Mesenchymal stem cell (in vitro differentiated cells and primary cell): ENCODE data around the gene ZNF564.

Experiments used
- DNase-seq: peaks from one replicate; pipeline ENCODE4 v3.0.0-alpha.2; 2013
- H2AFZ ChIP-seq: one replicate; pipeline ENCODE4 v1.6.1; 2013; ENCODE audit warnings: low read depth, mild to moderate bottlenecking, control low read depth, inconsistent platforms, low read length, moderate library complexity
- H2AK5ac ChIP-seq: 2 replicates; pipeline ENCODE4 v1.6.1; 2013; ENCODE audit warnings: low read length, moderate library complexity, mild to moderate bottlenecking, inconsistent platforms; ENCODE audit not compliant: severe bottlenecking
- H2BK120ac ChIP-seq: one replicate; pipeline ENCODE4 v1.6.1; 2013; ENCODE audit warnings: low read depth, mild to moderate bottlenecking, inconsistent platforms, low read length, moderate library complexity
- H2BK12ac ChIP-seq, 2 experiments: one replicate each; pipeline ENCODE4 v1.6.1; 2013; ENCODE audit warnings: inconsistent platforms in 2 of 2, low read length in 2 of 2, mild to moderate bottlenecking in 2 of 2, moderate library complexity in 2 of 2, control low read depth in 1 of 2
- H2BK15ac ChIP-seq: one replicate; pipeline ENCODE4 v1.6.1; 2013; ENCODE audit warnings: mild to moderate bottlenecking, low read depth, inconsistent platforms; ENCODE audit not compliant: poor library complexity, severe bottlenecking
- H2BK5ac ChIP-seq: 2 replicates; pipeline ENCODE4 v1.6.1; 2013; ENCODE audit warnings: low read depth, mild to moderate bottlenecking, low read length, control low read depth, inconsistent platforms; ENCODE audit not compliant: poor library complexity, severe bottlenecking
- H3K14ac ChIP-seq, 2 experiments: one replicate each; pipeline ENCODE4 v1.6.1; 2013; ENCODE audit warnings: inconsistent platforms in 2 of 2, low read length in 2 of 2, control low read depth in 1 of 2, mild to moderate bottlenecking in 1 of 2, moderate library complexity in 1 of 2
- H3K18ac ChIP-seq, 2 experiments: one replicate each; pipeline ENCODE4 v1.6.1; 2013; ENCODE audit warnings: inconsistent platforms in 2 of 2, low read length in 2 of 2, control low read depth in 1 of 2, low read depth in 1 of 2, mild to moderate bottlenecking in 1 of 2
- H3K23ac ChIP-seq, 2 experiments: one replicate each; pipeline ENCODE4 v1.6.1; 2013; ENCODE audit warnings: inconsistent platforms in 2 of 2, low read length in 2 of 2, mild to moderate bottlenecking in 2 of 2, moderate library complexity in 2 of 2, control low read depth in 1 of 2
- H3K27ac ChIP-seq: 2 replicates; pipeline ENCODE4 v1.5.1; 2013; ENCODE audit warnings: mild to moderate bottlenecking, moderate library complexity, low read length, control low read depth, inconsistent platforms; ENCODE audit not compliant: poor library complexity, severe bottlenecking
- H3K27me3 ChIP-seq, 2 experiments: 2 replicates each; pipeline versions ENCODE4 v1.6.1 to v1.7.0; 2013; ENCODE audit warnings: low read length in 2 of 2, mild to moderate bottlenecking in 2 of 2, moderate library complexity in 2 of 2, control low read depth in 1 of 2, inconsistent platforms in 1 of 2; ENCODE audit not compliant: control insufficient read depth in 1 of 2, insufficient read depth in 1 of 2
- H3K36me3 ChIP-seq, 2 experiments: 2 replicates each; pipeline versions ENCODE4 v1.6.1 to v1.7.0; 2013; ENCODE audit warnings: low read length in 2 of 2, control low read depth in 1 of 2, inconsistent platforms in 1 of 2, low read depth in 1 of 2, mild to moderate bottlenecking in 1 of 2; ENCODE audit not compliant: insufficient read depth in 2 of 2, control insufficient read depth in 1 of 2
- H3K4ac ChIP-seq, 2 experiments: one replicate each; pipeline ENCODE4 v1.6.1; 2013; ENCODE audit warnings: inconsistent platforms in 2 of 2, low read length in 2 of 2, mild to moderate bottlenecking in 2 of 2, moderate library complexity in 2 of 2, control low read depth in 1 of 2, low read depth in 1 of 2
- H3K4me1 ChIP-seq: 2 replicates; pipeline ENCODE4 v1.6.1; 2013; ENCODE audit warnings: low read depth, low read length, control low read depth; ENCODE audit not compliant: control insufficient read depth, insufficient read depth
- H3K4me2 ChIP-seq: 2 replicates; pipeline ENCODE4 v1.6.1; 2013; ENCODE audit warnings: low read length, mild to moderate bottlenecking, inconsistent platforms; ENCODE audit not compliant: poor library complexity, severe bottlenecking
- H3K4me3 ChIP-seq, 2 experiments: 2 replicates each; pipeline versions ENCODE4 v1.5.1 to v1.7.0; 2013; ENCODE audit warnings: low read length in 2 of 2, mild to moderate bottlenecking in 2 of 2, control low read depth in 1 of 2, low read depth in 1 of 2; ENCODE audit not compliant: insufficient read depth in 1 of 2
- H3K79me1 ChIP-seq: replicated peaks from 2 replicates; pipeline ENCODE4 v1.6.1; 2013; ENCODE audit warnings: mild to moderate bottlenecking, control low read depth, low read length, inconsistent platforms; ENCODE audit not compliant: poor library complexity, severe bottlenecking
- H3K9ac ChIP-seq: 2 replicates; pipeline ENCODE4 v1.7.0; 2013; ENCODE audit warnings: mild to moderate bottlenecking, low read length, moderate library complexity
- H3K9me3 ChIP-seq: 2 replicates; pipeline ENCODE4 v1.7.0; 2013; ENCODE audit warnings: mild to moderate bottlenecking, low read length; ENCODE audit not compliant: control insufficient read depth
- H4K8ac ChIP-seq: one replicate; pipeline ENCODE4 v1.6.1; 2013; ENCODE audit warnings: inconsistent platforms, mild to moderate bottlenecking, low read length, moderate library complexity
- H4K91ac ChIP-seq: one replicate; pipeline ENCODE4 v1.6.1; 2013; ENCODE audit warnings: mild to moderate bottlenecking, low read length, inconsistent platforms
- WGBS: methylation state at CpG from one replicate; pipeline ENCODE4 v1.1.7; 2013; ENCODE audit warnings: mixed read lengths; 5-methylcytosine and 5-hydroxymethylcytosine counted together

Gene ZNF564

DNA sequence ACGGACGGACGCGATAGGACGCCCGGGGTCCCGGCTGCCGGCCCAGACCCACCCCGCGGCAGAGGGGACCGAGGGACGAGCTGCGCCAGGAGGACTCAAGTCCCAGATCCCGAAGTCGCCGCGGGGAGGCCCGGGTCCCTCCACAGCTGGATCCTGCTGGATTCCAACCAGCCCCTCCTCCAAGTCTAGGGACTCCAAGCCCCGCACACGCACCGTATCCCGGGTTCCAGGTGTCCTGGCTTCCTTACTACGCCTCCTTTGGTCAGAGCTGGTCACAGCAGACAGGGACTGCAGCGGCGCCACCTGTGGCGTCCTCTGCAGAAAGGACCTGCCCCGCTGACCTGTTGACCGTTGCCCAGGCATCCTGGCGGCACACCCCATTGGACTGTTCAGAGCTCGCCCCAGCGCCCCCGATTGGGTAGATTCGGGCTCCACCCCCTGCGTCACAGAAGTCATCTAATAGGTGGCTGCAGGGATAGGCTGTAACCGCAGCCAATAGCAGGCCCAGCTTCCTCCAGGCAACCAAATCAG lies 37.7 kb downstream of the ZNF564 start:
- Histone ChIP-seq H4K8ac (no peak overlapping the region), H3K4ac (no peak overlapping the region), H3K9ac (no peak overlapping the region), H2AFZ (no peak overlapping the region), H3K4me1 (no peaks in the 10 kb centered on the region), H3K27me3 (no peaks in the 10 kb centered on the region), H3K79me1 (peaks cover 4% of the 10 kb centered on the region), H3K14ac (no peak overlapping the region), H3K23ac (no peak overlapping the region), H2BK12ac (no peak overlapping the region), H3K4me2 (no peak overlapping the region), H4K91ac (no peak overlapping the region), H3K9me3 (peaks cover 71% of the 10 kb centered on the region), H2BK5ac (no peak overlapping the region), H3K36me3 (peaks cover 4% of the 10 kb centered on the region in 2 experiments), H3K27ac (no peak overlapping the region), H2BK120ac (no peak overlapping the region), H3K18ac (no peak overlapping the region), H3K4me3 (no peak overlapping the region), H2BK15ac (no peak overlapping the region), H2AK5ac (no peak overlapping the region)
- WGBS: 96% methylated on average over 35 of the region's 35 CpGs
- DNase-seq: no peak

- no peaks in the 10 kb centered on the region for H3K79me1 ChIP-seq
- no peak overlapping the region for H2BK5ac ChIP-seq
- no peak overlapping the region for H4K91ac ChIP-seq
- no peak overlapping the region for H2BK12ac ChIP-seq
- no peak overlapping the region for H2AK5ac ChIP-seq
- peaks cover 6% of the 10 kb centered on the region for H3K4me1 ChIP-seq
- no peak overlapping the region for H3K23ac ChIP-seq
- no peak overlapping the region for H3K4me2 ChIP-seq
- H2BK15ac ChIP-seq: no peak overlapping the region
- no peak overlapping the region for H3K9ac ChIP-seq
- H3K4me3 ChIP-seq: no peak overlapping the region
- WGBS: 91% methylated on average over 3 of the region's 4 CpGs
- H3K9me3 ChIP-seq: peaks cover 11% of the 10 kb centered on the region
- no peak overlapping the region for H3K18ac ChIP-seq
- no peak overlapping the region for H3K4ac ChIP-seq
- no peak overlapping the region for H3K14ac ChIP-seq
- no peak overlapping the region for H4K8ac ChIP-seq
- no peak overlapping the region for H2BK120ac ChIP-seq
- DNase-seq: no peak
- no peak overlapping the region for H2AFZ ChIP-seq
- no peaks in the 10 kb centered on the region for H3K36me3 ChIP-seq
- H3K27ac ChIP-seq: no peak overlapping the region
- H3K27me3 ChIP-seq: no peaks in the 10 kb centered on the region
Measured at GRCh38 chr19:12497032-12497431, 54.2 kb downstream of the ZNF564 start.

- Histone ChIP-seq H4K91ac (no peak overlapping the region), H2BK15ac (no peak overlapping the region), H3K9ac (no peak overlapping the region), H2BK5ac (no peak overlapping the region), H3K4ac (no peak overlapping the region), H3K18ac (no peak overlapping the region), H2AK5ac (no peak overlapping the region), H3K27ac (no peak overlapping the region), H3K36me3 (no peaks in the 10 kb centered on the region), H3K4me3 (no peak overlapping the region), H3K27me3 (no peaks in the 10 kb centered on the region), H4K8ac (no peak overlapping the region), H3K9me3 (peaks cover 8% of the 10 kb centered on the region), H3K79me1 (no peaks in the 10 kb centered on the region), H3K4me2 (no peak overlapping the region), H2BK120ac (no peak overlapping the region), H3K23ac (no peak overlapping the region), H2BK12ac (no peak overlapping the region), H3K14ac (no peak overlapping the region), H3K4me1 (peaks cover 6% of the 10 kb centered on the region), H2AFZ (no peak overlapping the region)
- DNase-seq: no peak
- WGBS: 94% methylated on average over 6 of the region's 6 CpGs
Measured at GRCh38 chr19:12496480-12496879, 54.8 kb downstream of the ZNF564 start.

DNA sequence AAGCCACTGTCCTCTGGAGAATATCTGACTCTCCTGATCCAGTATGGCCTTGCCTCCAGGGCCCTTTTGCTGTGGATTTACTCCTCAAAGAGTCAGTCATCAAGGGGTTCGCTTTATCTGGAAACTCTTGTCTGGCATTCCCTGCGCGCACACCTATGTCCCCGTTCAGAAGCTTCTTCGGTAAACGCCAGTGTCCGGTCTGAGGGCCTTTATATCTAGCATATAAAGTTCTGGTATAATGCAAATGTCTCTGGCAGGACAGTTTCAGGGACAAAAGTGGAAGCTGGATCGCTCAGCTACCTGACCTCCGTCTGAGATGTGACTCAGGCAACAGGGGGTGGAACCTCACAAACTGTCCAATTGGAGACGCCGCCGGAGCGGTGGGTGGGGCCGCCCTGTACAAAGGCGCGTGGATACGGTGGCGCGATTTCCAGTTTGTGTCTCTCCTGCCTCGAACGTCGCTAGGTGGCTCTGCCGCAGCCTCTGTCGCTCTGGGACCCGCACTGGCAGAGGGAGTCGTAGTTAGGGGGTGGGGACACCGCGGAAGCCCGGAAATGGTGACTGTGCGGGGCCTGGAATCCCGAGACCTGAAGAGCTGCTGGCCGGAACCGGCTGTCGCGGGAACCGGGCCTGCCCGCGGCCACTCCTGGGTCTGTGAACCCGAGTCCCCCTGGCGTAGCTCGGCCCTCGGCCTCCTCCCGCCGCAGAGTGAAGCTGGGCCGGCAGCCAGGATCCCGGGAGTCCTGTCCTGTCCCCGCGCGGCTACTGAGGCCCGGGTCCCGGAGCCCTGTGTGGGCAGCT lies 56.1 kb downstream of the ZNF564 start:
- Histone ChIP-seq H3K18ac (peak overlapping the region; percentile 5 to 66), H3K79me1 (no peaks in the 10 kb centered on the region), H2BK12ac (no peak overlapping the region), H3K36me3 (no peaks in the 10 kb centered on the region), H3K27me3 (no peaks in the 10 kb centered on the region), H3K23ac (peak overlapping the region in 1 of 2 experiments; percentile 17), H3K9ac (peak overlapping the region; percentile 88), H4K91ac (peak overlapping the region; percentile 61), H3K4me1 (peaks cover 6% of the 10 kb centered on the region), H2AFZ (peak overlapping the region; percentile 82), H3K9me3 (peaks cover 8% of the 10 kb centered on the region), H3K4ac (peak overlapping the region in 1 of 2 experiments; percentile 16), H2BK5ac (no peak overlapping the region), H4K8ac (peak overlapping the region; percentile 94), H3K27ac (no peak overlapping the region), H3K4me2 (peak overlapping the region; percentile 86), H3K4me3 (peak overlapping the region; percentile 59 to 79), H2AK5ac (no peak overlapping the region), H2BK15ac (peak overlapping the region; percentile 70), H2BK120ac (no peak overlapping the region), H3K14ac (no peak overlapping the region)
- 10% methylated on average over 47 of the region's 51 CpGs for WGBS
- DNase-seq: peak; percentile 83
